ENCODE measurements around the gene GSTM4. TPM values are rescaled to one million over a fixed set of nuclear protein-coding genes. Genes with fewer than 3 reads are reported as not detected.

Gene GSTM4
- total and polyA plus RNA-seq, 9 of the 15 experiments (the other 6 are each of a cell fraction or from before 2014, with no cell fraction given), result 18.8 to 53.4 (median 38.8) TPM

- TF ChIP-seq ZNF717 (CRISPR knock-in tag; IDR thresholded peaks at IDR 0.05), result no peak
- no peak for TF ChIP-seq SMAD4 (CRISPR knock-in tag; conservative IDR thresholded peaks at IDR 0.05)
- TF ChIP-seq CHAMP1 (IDR thresholded peaks at IDR 0.05), result no peak
- TF ChIP-seq NRF1 (conservative IDR thresholded peaks at IDR 0.05 in 1 of 2, IDR thresholded peaks at IDR 0.05 in 1 of 2), result 0 out of 4 replicates have a peak, but pooled peaks of 1 of the 2 experiments have one; percentile 1
- TF ChIP-seq CHD4 (IDR thresholded peaks at IDR 0.05; ENCODE audit: insufficient read depth, insufficient replicate concordance, low read depth, low read length, poor library complexity, severe bottlenecking), result no peak
- TF ChIP-seq ZNF778 (CRISPR knock-in tag; IDR thresholded peaks at IDR 0.05), result no peak
- TF ChIP-seq CREM (IDR thresholded peaks at IDR 0.05; ENCODE audit: low read depth), result 0 out of 2 replicates have a peak, but pooled peaks have one; percentile 0
- no peak for TF ChIP-seq KAT2B (IDR thresholded peaks at IDR 0.05; ENCODE audit: low read depth, low read length)
- no peak for TF ChIP-seq SIN3A (IDR thresholded peaks at IDR 0.05; ENCODE audit: borderline replicate concordance in 2 of 2, control insufficient read depth in 1 of 2, low read depth in 2 of 2, low read length in 2 of 2)
- no peak for TF ChIP-seq IRF1 (CRISPR knock-in tag; IDR thresholded peaks at IDR 0.05; ENCODE audit: borderline replicate concordance)
- TF ChIP-seq ZNF124 (CRISPR knock-in tag; IDR thresholded peaks at IDR 0.05), result no peak
- no peak for TF ChIP-seq ZNF75A (CRISPR knock-in tag; IDR thresholded peaks at IDR 0.05)
- no peak for TF ChIP-seq ZC3H11A (IDR thresholded peaks at IDR 0.05; ENCODE audit: low read depth, low read length)
- 0 out of 2 replicates have a peak, but pooled peaks have one; percentile 7 for TF ChIP-seq ZFX (CRISPR knock-in tag; IDR thresholded peaks at IDR 0.05)
Measured at GRCh38 chr1:109668123-109668775, 12.3 kb downstream of the GSTM4 start (continued).

Measured in K562 (cell line).